GM12874 (cell line): Measurements from ENCODE around the gene VWA7.

Source experiments
- TF ChIP-seq, protein P1 (sequence below): IDR thresholded peaks from 2 replicates; pipeline ENCODE4 v1.5.1; 2011; ENCODE audit warnings: low read depth, mild to moderate bottlenecking, control low read depth, low read length, moderate library complexity; ENCODE audit not compliant: insufficient read depth

Gene VWA7

DNA sequence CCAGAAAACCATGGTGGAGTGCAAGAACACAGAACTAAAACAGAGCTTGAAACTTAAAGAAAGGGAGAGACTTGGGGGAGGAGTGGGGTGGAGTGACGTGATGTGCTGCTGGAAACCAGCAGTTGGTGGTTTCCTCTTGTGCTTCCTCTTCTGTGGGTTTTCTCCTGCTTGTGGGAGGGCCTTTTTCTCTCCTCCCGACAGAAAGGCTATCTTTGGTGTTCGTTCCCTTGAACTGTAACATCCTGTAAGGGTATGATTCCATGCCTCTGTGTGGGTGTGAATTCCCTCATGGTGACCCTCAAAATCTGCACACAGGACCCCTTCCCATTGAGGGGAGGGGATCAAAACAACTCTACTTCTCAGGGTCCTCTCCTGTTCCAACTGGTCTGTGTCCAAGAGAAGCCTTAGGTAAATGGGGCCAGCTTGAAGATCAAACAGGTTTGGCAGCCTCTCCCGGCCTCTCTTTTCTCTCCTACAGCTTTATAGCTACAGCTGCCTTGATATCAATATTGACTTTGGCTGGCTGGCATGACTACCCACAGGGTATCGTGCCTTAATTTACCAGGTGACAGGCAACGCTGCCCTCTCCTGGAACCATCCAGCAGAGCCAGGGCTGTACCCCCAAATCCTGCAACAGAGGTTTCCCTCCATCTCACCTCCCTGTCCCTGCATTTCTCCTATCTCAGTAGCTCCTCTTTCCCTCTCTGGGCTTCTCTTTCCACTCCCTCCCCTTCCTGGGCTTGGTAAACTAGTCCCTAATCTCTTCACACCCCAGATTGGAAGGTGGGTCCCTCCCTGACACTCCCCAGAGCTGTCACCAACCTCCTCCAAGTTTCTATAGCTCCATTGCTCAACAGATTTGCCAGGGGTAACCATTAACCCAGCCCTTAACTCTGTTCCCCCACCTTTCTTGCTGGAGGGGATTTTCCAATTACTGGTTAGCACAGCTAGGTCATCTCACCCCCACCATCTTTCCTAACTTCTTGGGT lies 38.8 kb downstream of the VWA7 start:
- TF ChIP-seq, protein P1, sequence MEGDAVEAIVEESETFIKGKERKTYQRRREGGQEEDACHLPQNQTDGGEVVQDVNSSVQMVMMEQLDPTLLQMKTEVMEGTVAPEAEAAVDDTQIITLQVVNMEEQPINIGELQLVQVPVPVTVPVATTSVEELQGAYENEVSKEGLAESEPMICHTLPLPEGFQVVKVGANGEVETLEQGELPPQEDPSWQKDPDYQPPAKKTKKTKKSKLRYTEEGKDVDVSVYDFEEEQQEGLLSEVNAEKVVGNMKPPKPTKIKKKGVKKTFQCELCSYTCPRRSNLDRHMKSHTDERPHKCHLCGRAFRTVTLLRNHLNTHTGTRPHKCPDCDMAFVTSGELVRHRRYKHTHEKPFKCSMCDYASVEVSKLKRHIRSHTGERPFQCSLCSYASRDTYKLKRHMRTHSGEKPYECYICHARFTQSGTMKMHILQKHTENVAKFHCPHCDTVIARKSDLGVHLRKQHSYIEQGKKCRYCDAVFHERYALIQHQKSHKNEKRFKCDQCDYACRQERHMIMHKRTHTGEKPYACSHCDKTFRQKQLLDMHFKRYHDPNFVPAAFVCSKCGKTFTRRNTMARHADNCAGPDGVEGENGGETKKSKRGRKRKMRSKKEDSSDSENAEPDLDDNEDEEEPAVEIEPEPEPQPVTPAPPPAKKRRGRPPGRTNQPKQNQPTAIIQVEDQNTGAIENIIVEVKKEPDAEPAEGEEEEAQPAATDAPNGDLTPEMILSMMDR, result 0 out of 2 replicates have a peak, but pooled peaks have one; percentile 17

DNA sequence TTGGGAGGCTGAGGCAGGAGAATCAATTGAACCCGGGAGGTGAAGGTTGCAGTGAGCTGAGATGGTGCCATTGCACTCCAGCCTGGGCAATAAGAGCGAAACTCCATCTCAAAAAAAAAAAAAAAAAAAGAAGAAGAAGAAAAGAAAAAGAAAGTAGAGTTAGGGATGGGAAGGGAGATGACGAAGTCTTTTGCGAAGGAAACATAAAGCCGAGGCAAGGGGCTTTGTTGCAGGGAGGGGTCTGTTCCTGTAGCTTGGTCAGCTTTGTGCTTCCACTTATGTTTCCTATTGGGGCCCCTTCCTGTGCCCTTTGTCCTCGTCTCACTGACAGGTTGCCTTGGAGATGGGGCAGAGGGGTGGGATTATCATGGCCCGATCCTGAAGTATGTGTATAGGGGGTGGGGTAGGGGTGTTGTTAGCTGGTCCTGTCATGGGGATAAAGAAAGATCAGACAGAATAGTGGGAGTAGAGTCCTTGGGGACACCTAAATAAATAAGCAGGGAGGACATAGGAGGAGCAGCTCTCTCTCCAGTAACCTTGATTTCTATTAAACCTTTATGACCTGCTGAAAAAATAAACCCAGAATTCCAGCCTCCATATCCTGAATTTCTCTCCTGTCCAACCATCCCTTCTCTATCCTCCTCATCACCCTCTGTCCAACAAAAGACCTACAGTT lies 39.7 kb downstream of the VWA7 start:
- TF ChIP-seq, protein P1, result no peak

GRCh38 chr6:31736768-31737314 lies 40.3 kb downstream of the VWA7 start:
- TF ChIP-seq, protein P1, result no peak

DNA sequence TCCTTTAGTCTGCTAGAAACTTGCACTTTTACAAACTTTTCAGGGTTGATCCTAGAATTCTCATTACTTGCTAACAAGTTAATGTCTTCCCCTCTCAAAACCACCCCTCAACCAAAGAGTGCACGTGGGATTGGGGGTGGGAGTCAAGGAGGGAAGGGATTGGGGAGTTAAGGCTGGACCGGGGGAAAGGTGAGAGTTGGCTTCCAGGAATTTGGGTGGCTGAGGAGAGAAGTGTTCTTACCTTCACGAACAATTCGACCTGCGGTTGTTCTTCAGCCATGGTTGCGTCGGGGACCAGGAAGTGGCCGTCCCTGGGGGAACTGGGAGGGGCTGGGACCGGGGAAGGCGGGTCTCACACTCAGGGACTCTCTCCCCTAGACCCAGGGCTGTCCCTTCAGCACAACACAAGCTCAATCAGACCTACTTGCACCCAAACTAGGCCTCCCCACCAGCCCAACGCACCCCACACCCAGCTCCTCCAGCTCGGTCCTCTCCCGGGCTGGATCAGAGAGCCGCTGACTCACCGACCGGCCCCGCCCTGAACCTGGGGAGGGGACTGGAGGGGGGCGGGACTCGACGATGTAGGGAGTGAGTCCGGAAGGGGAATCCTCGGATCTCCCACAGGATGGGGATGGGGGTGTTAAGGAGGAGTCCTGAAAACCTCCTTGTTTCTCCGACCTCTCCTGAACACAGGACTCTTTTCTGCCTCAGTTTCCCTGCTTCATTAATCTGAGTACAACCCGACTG lies 40.9 kb downstream of the VWA7 start, which contains the start of gene CLIC1:
TSS of gene CLIC1 (minus strand) at position 510 of the 747 bp plus-strand sequence. CDS start at position 280, 230 bp downstream.
- TF ChIP-seq, protein P1, result no peak

DNA sequence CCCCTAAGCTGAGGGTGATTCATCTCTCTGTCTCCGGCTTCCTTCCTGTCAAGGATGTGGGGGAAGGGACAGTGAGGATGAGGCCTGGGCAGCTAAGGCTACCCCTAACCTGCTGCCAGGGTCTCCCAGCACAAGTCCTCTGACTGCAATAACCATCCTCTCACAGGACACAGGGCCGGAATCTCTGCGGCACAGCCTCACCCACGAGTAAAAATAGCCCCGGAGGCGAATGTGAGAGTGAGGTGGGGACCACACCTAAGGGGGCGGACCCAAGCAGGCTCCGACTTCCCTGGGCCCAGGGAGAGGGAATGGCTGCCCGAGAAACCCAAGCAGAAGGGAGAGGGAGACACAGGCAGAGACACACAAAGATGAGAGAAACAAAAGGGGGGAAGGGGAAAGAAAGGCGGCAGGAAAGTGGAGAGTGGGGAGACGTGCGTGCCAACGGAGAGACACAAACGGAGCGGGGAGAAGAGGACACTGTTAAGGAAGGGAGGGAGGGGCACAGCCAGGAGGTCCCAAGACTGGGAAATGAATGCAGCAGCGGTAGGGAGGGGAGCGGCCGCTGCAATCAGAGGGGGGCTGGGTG lies 42.2 kb downstream of the VWA7 start:
- TF ChIP-seq, protein P1, result no peak

DNA sequence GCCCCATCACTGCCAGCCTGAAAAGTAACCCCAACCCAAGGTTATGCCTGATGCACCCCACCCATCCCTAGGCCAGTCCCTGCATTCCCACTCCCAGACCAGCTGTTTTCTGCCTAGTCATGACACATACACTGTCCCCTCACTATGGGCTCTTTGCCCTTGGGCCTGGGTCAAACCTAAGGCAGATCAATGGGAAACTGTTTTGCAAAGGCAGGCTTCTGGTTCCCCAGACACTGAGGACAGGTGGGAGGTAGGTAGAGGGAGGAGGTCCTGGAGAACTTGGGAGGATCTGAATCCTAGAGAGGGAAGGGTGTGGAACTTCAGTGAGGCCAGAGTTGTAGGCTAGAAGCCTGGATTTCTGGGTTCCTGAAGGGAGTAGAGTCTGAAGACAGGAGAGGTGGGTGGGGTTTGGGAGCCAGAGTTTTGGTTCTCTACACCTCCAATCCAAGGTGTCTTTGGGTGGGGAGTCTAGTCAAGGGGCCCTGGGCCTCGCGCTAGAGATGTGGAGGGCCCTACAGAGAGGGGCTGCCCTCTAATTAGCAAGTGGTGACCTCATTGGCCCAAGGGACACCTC lies 42.8 kb downstream of the VWA7 start:
- TF ChIP-seq, protein P1, result no peak
